GM12878 (cell line): ENCODE data around the gene ZNF496. TPM values are rescaled to one million over a fixed set of nuclear protein-coding genes. Genes with fewer than 3 reads are reported as not detected.

Experiments
- ATAC-seq: fragments of 200-7000 bp; cut with Tn5 transposase; 3 replicates; pipeline ENCODE4 v1.9.1; 2020; ENCODE audit warnings: mild to moderate bottlenecking, moderate library complexity
- BruUV-seq: library from RNA; stranded (reverse); fragments of 400-500 nt; replicated peaks from 2 replicates; lab custom pipeline; 2021; lab: Mats Ljungman, UMichigan
- CTCF ChIA-PET: fragments of 300-600 bp; sonication (Branson Sonifier 250); formaldehyde crosslinking; extraction: SDS; loops from one replicate; lab custom pipeline; 2021; ENCODE audit warnings: inconsistent platforms; lab: Yijun Ruan, JAX
- POLR2A ChIA-PET: fragments of 350-600 bp; formaldehyde crosslinking; extraction: SDS; loops from one replicate; lab custom pipeline; 2021; ENCODE audit warnings: inconsistent platforms; lab: Charles Lee
- RAD21 ChIA-PET: fragments of 300-600 bp; sonication (Branson Sonifier 250); formaldehyde crosslinking; loops from one replicate; lab custom pipeline; 2023; ENCODE audit warnings: antibody characterized with exemption; ENCODE audit not compliant: unreplicated experiment; lab: Charles Lee
- SMC1A ChIA-PET: fragments of 300-600 bp; sonication (Branson Sonifier 250); formaldehyde crosslinking; loops from one replicate; lab custom pipeline; 2023; ENCODE audit not compliant: unreplicated experiment, uncharacterized antibody; lab: Charles Lee
- DNase-seq: peaks from one replicate; pipeline ENCODE4 v3.0.0-alpha.2; 2011; ENCODE audit warnings: low read depth, low spot score
- FAIRE-seq: peaks from 3 replicates; lab custom pipeline; 2011; peaks lifted over from hg19 to GRCh38; lab: Jason Lieb, UNC
- H2AFZ ChIP-seq: 2 replicates; pipeline ENCODE4 v1.6.0; 2011; ENCODE audit warnings: low read depth, low read length, control low read depth; ENCODE audit not compliant: control insufficient read depth
- H3K27ac ChIP-seq: 2 replicates; pipeline ENCODE4 v1.5.1; 2011; ENCODE audit warnings: control low read depth; ENCODE audit not compliant: control insufficient read depth, insufficient read depth
- H3K27me3 ChIP-seq, 2 experiments: replicated peaks in 1 of 2; 2 replicates each; pipeline versions ENCODE4 v1.6.0 to v1.6.1; 2011; ENCODE audit warnings: low read length in 1 of 2; ENCODE audit not compliant: control insufficient read depth in 2 of 2, insufficient read depth in 2 of 2
- H3K36me3 ChIP-seq, 2 experiments: 2 replicates each; pipeline ENCODE4 v1.5.1; 2011; ENCODE audit warnings: low read length in 1 of 2; ENCODE audit not compliant: control insufficient read depth in 2 of 2, insufficient read depth in 2 of 2
- H3K4me1 ChIP-seq: 2 replicates; pipeline ENCODE4 v1.6.1; 2011; ENCODE audit warnings: mild to moderate bottlenecking, low read length, moderate library complexity, mixed read lengths; ENCODE audit not compliant: control insufficient read depth, insufficient read depth
- H3K4me2 ChIP-seq: 2 replicates; pipeline ENCODE4 v1.6.0; 2011; ENCODE audit warnings: control low read depth; ENCODE audit not compliant: control insufficient read depth, insufficient read depth
- H3K4me3 ChIP-seq: fragments of 200-600 bp; sonication (generic); 2 replicates; pipeline ENCODE4 v1.5.1; 2016
- H3K79me2 ChIP-seq: 2 replicates; pipeline ENCODE4 v1.6.0; 2011; ENCODE audit warnings: low read length; ENCODE audit not compliant: control insufficient read depth, insufficient read depth
- H3K9ac ChIP-seq: 2 replicates; pipeline ENCODE4 v1.8.0; 2011; ENCODE audit warnings: low read length, control low read depth, mixed read lengths; ENCODE audit not compliant: control insufficient read depth, insufficient read depth
- H3K9me3 ChIP-seq: replicated peaks from 3 replicates; pipeline ENCODE4 v1.5.1; 2011; ENCODE audit warnings: mild to moderate bottlenecking, low read length; ENCODE audit not compliant: control insufficient read depth, insufficient read depth
- H4K20me1 ChIP-seq: 2 replicates; pipeline ENCODE4 v1.6.0; 2011; ENCODE audit not compliant: control insufficient read depth, insufficient read depth
- ASH2L ChIP-seq: fragments of 300-600, 200-600 bp; sonication (generic); IDR thresholded peaks from 2 replicates; pipeline ENCODE4 v1.6.1; 2017; ENCODE audit warnings: low read depth, mild to moderate bottlenecking, borderline replicate concordance
- GABPA ChIP-seq: IDR thresholded peaks from 2 replicates; pipeline ENCODE4 v1.6.1; 2014; ENCODE audit warnings: antibody characterized with exemption, low read depth, mild to moderate bottlenecking, inconsistent platforms
- KAT2A ChIP-seq: conservative IDR thresholded peaks from 2 replicates; pipeline ENCODE4 v1.6.1; 2011; ENCODE audit warnings: low read depth, low read length; ENCODE audit not compliant: control insufficient read depth
- POLR2AphosphoS2 ChIP-seq: IDR thresholded peaks from 2 replicates; pipeline ENCODE4 v1.6.1; 2011; ENCODE audit warnings: low read depth, mild to moderate bottlenecking, low read length, improper control_type of control experiment, moderate library complexity
- SMC3 ChIP-seq: IDR thresholded peaks from 2 replicates; pipeline ENCODE4 v1.6.1; 2011; ENCODE audit warnings: low read length, improper control_type of control experiment, borderline replicate concordance
- SUZ12 ChIP-seq: fragments of 200-600 bp; sonication (generic); IDR thresholded peaks from one replicate; pipeline ENCODE4 v1.6.1; 2018; ENCODE audit warnings: antibody characterized with exemption, mild to moderate bottlenecking; ENCODE audit not compliant: unreplicated experiment
- TBL1XR1 ChIP-seq: IDR thresholded peaks from 2 replicates; pipeline ENCODE4 v1.6.1; 2012; ENCODE audit warnings: low read depth, low read length, improper control_type of control experiment
- ZNF24 ChIP-seq: fragments of 450-650 bp; IDR thresholded peaks from 2 replicates; pipeline ENCODE4 v1.6.1; 2017; ENCODE audit warnings: antibody characterized with exemption, mild to moderate bottlenecking
- WGBS: methylation state at CpG from one replicate; pipeline ENCODE4 v1.1.6; 2016; ENCODE audit warnings: low lambda C conversion rate; ENCODE audit not compliant: insufficient replicate concordance, insufficient coverage; ENCODE audit errors: missing lambda C conversion rate; 5-methylcytosine and 5-hydroxymethylcytosine counted together
- in situ Hi-C: fragments of 300-500 bp; cut with MboI; formaldehyde crosslinking; loops from 9 replicates; pipeline ENCODE4 v1.14.3; 2018; ENCODE audit warnings: mixed read lengths
- intact Hi-C: fragments of 100-400 bp; cut with micrococcal nuclease; formaldehyde crosslinking; loops from one replicate; pipeline ENCODE4 v1.14.2; 2022; ENCODE audit not compliant: unreplicated experiment
- polyA plus RNA-seq, 11 experiments: library from polyadenylated mRNA; depleted of rRNA in 4 of 11; unstranded in 6 of 11; stranded (reverse) in 5 of 11; fragments of >200 nt; fragmentation: Nextera tagmentation in 4 of 11; fragmentation: Illumina TruSeq in 1 of 11; extraction: Ambion mirVana in 4 of 11; extraction: Trizol in 1 of 11; gene quantifications; 1 replicate in 1 of 11; 2 replicates in 10 of 11; pipeline versions ENCODE4 v1.2.1 to v1.2.3, GENCODE V29; 2011 to 2016; ENCODE audit warnings: inconsistent platforms in 2 of 11, missing spikeins in 2 of 11, low read depth in 1 of 11
- total RNA-seq, 4 experiments: library from RNA; depleted of rRNA in 3 of 4; stranded (reverse); fragments of >200 nt in 3 of 4; fragmentation: Illumina TruSeq in 1 of 4; extraction: Trizol in 1 of 4; gene quantifications; 2 replicates each; pipeline versions ENCODE4 v1.2.1 to v1.2.3, GENCODE V29; 2013 to 2021
- TF ChIP-seq, protein P1 (sequence below): IDR thresholded peaks from 2 replicates; pipeline ENCODE4 v1.6.1; 2011; ENCODE audit warnings: borderline replicate concordance, low read depth, mild to moderate bottlenecking, moderate library complexity, mixed read lengths, low read length; ENCODE audit not compliant: insufficient read depth; ENCODE audit errors: extremely low read length
- TF ChIP-seq, protein P2 (sequence below): fragments of 450-650 bp; IDR thresholded peaks from 2 replicates; pipeline ENCODE4 v1.6.1; 2017; ENCODE audit warnings: borderline replicate concordance
- TF ChIP-seq, protein P3 (sequence below): IDR thresholded peaks from 2 replicates; pipeline ENCODE4 v1.6.1; 2012; ENCODE audit warnings: mild to moderate bottlenecking, low read depth, low read length

The ZNF496 gene
- total and polyA plus RNA-seq, 10 of the 15 experiments (the other 5 are each of a cell fraction or from before 2014, with no cell fraction given), result 1.6 to 26.4 (median 12.5) TPM

DNA sequence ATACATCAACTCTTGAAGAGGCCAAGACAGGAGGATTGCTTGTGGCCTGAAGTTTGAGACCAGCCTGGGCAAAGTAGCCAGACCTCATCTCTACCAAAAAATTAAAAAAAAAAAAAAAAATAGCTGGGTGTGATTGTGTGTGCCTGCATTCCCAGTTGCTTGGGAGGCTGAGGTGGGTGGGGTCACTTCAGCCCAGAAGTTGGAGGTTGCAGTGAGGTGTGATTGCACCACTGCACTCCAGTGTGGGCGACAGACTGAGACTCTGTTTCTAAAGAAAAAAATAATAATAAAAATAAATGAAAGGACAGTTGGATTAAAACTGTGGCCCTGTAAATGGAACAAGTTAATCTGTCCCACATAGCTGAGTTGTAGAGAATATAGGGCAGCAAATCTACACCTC lies 18.9 kb upstream of the ZNF496 start (continued):
- no peak for TF ChIP-seq GABPA

DNA sequence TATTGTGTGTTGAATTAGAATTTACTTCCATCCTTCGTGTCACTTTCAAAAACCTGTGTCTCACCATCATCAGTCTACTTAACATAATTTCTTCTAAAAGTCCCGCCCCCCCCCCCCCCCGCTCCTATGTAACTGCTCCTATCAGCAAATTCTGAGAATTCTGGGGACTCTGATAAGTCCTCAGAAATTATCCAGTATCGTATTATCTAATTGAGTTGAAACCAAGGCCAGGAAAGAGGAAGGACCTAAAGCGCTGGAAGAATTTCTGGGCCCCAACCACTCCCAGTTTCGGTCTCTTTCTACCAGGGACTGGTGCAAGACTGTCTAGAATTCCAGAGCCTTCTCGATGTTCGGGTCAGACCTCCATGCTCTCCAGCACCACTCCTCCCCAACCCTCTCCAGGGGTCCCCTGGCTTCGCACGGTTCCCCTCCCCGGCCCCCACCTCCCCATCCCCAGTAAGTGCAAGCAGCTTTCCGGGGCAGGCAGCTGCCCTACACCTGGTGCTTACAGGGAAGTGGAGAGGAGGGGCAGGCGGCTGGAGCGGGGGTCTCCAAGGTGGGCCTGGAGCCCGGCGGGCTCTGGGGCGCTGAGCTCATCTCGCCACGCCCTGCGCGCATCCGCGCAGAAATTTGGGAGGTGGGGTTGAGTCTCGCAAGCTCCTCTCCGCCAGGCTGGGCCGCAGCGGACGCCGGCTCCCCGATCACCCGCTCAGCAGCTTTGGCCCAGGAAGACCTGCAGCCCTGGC lies 16.0 kb upstream of the ZNF496 start:
- no peaks in the 10 kb centered on the region for H3K27me3 ChIP-seq
- intact Hi-C loops, result no loop called here
- peaks cover under 1% of the 10 kb centered on the region; the same call in 1 of the 3 replicates for H3K9me3 ChIP-seq
- 55% methylated on average over 31 of the region's 31 CpGs for WGBS
- no TSS peak for BruUV-seq
- H2AFZ ChIP-seq, result no peak overlapping the region
- no peaks in the 10 kb centered on the region for H3K79me2 ChIP-seq
- ChIA-PET SMC1A (interaction anchor here (1.6 kb wide), 1 partner anchor 40 kb away, joined by 3 read pairs; no protein-coding TSS in a partner anchor), CTCF (interaction anchor here (1.8 to 2.4 kb wide), 2 partner anchors 9 to 25 kb away, joined by 5 to 6 read pairs; no protein-coding TSS in a partner anchor), RAD21 (no interaction called here), POLR2A (no interaction called here)
- DNase-seq (no peak), ATAC-seq (no peak), FAIRE-seq (no peak)
- in situ Hi-C loops, result no loop called here
- no peaks in the 10 kb centered on the region for H3K36me3 ChIP-seq
- no peaks in the 10 kb centered on the region for H4K20me1 ChIP-seq
- H3K4me1 ChIP-seq, result no peaks in the 10 kb centered on the region
- H3K9ac ChIP-seq, result no peak overlapping the region
- no peak overlapping the region for H3K27ac ChIP-seq
- H3K4me2 ChIP-seq, result 0 out of 2 replicates have a peak overlapping the region, but pooled peaks have one; percentile 13
- H3K4me3 ChIP-seq, result no peak overlapping the region
- no peak for TF ChIP-seq TBL1XR1
- TF ChIP-seq ASH2L, result no peak
- TF ChIP-seq, protein P1, sequence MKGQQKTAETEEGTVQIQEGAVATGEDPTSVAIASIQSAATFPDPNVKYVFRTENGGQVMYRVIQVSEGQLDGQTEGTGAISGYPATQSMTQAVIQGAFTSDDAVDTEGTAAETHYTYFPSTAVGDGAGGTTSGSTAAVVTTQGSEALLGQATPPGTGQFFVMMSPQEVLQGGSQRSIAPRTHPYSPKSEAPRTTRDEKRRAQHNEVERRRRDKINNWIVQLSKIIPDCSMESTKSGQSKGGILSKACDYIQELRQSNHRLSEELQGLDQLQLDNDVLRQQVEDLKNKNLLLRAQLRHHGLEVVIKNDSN, result no peak
- TF ChIP-seq, protein P2, sequence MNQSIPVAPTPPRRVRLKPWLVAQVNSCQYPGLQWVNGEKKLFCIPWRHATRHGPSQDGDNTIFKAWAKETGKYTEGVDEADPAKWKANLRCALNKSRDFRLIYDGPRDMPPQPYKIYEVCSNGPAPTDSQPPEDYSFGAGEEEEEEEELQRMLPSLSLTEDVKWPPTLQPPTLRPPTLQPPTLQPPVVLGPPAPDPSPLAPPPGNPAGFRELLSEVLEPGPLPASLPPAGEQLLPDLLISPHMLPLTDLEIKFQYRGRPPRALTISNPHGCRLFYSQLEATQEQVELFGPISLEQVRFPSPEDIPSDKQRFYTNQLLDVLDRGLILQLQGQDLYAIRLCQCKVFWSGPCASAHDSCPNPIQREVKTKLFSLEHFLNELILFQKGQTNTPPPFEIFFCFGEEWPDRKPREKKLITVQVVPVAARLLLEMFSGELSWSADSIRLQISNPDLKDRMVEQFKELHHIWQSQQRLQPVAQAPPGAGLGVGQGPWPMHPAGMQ, result no peak
- no peak for TF ChIP-seq KAT2A
- TF ChIP-seq SUZ12, result no peak
- TF ChIP-seq, protein P3, sequence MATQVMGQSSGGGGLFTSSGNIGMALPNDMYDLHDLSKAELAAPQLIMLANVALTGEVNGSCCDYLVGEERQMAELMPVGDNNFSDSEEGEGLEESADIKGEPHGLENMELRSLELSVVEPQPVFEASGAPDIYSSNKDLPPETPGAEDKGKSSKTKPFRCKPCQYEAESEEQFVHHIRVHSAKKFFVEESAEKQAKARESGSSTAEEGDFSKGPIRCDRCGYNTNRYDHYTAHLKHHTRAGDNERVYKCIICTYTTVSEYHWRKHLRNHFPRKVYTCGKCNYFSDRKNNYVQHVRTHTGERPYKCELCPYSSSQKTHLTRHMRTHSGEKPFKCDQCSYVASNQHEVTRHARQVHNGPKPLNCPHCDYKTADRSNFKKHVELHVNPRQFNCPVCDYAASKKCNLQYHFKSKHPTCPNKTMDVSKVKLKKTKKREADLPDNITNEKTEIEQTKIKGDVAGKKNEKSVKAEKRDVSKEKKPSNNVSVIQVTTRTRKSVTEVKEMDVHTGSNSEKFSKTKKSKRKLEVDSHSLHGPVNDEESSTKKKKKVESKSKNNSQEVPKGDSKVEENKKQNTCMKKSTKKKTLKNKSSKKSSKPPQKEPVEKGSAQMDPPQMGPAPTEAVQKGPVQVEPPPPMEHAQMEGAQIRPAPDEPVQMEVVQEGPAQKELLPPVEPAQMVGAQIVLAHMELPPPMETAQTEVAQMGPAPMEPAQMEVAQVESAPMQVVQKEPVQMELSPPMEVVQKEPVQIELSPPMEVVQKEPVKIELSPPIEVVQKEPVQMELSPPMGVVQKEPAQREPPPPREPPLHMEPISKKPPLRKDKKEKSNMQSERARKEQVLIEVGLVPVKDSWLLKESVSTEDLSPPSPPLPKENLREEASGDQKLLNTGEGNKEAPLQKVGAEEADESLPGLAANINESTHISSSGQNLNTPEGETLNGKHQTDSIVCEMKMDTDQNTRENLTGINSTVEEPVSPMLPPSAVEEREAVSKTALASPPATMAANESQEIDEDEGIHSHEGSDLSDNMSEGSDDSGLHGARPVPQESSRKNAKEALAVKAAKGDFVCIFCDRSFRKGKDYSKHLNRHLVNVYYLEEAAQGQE, result no peak
- no peak for TF ChIP-seq SMC3
- TF ChIP-seq POLR2AphosphoS2, result no peak
- no peak for TF ChIP-seq ZNF24
